ENCODE results near the gene CERS4. TPM values are rescaled to one million over a fixed set of nuclear protein-coding genes. Genes with fewer than 3 reads are reported as not detected.
"Not testable (repeated sequence)": the region's sequence is repeated elsewhere in the genome, so short reads cannot be mapped to it uniquely, and the experiment has no call there.

Gene CERS4
- total and polyA plus RNA-seq, 2 experiments from 2014 or later: 68.5 to 109 TPM

DNA sequence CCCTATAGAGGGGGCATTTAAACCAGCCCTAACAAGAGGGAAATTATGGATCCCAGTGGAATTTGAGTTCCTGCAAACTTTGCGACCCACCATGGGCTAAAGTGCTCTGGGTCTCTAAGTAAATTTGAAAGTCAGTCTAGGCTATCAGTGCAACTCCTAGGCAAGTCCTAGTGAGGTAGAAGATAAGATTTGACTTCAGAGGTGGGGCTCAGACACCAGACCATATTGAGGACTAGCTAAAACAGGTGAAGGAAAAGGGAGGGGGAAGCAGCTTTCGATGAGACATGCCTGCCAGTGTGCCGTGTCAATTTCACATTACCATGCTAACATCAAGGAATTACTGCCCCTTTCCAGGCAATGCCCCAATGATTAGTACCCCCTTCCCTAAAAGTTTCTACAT lies 60.6 kb downstream of the CERS4 start (continued):
- TF ChIP-seq ZNF462 (CRISPR knock-in tag; IDR thresholded peaks at IDR 0.05): no peak
- no peak for TF ChIP-seq JUNB (IDR thresholded peaks at IDR 0.05; ENCODE audit: unreplicated experiment)
- no peak for TF ChIP-seq EZH2phosphoT487 (IDR thresholded peaks at IDR 0.05; ENCODE audit: unreplicated experiment)
- no peak for TF ChIP-seq ZNF114 (CRISPR knock-in tag; IDR thresholded peaks at IDR 0.05)
- no peak for TF ChIP-seq ETS1 (IDR thresholded peaks at IDR 0.05)
- TF ChIP-seq REST (IDR thresholded peaks at IDR 0.05; ENCODE audit: unreplicated experiment): no peak
- no peak for TF ChIP-seq POLR2AphosphoS5 (IDR thresholded peaks at IDR 0.05; ENCODE audit: low read depth)

- not testable (repeated sequence) for H3K9me2 ChIP-seq (ENCODE audit: insufficient read depth); H3K36me3 ChIP-seq (ENCODE audit: insufficient read depth); H3K4me2 ChIP-seq; H3K4me3 Mint-ChIP-seq; H3K36me3 Mint-ChIP-seq (ENCODE audit: low read depth); H3K27me3 ChIP-seq (ENCODE audit: insufficient read depth); H3K27ac ChIP-seq (ENCODE audit: low read depth); H3K9me3 Mint-ChIP-seq; H3F3A ChIP-seq (replicated peaks; ENCODE audit: low read depth); H2AFZ ChIP-seq; DNase-seq (ENCODE audit: low spot score); H3K79me2 ChIP-seq (replicated peaks; ENCODE audit: insufficient read depth); H3K27me3 Mint-ChIP-seq (ENCODE audit: insufficient read depth, low read depth, poor library complexity); H3K4me3 ChIP-seq; H3K4me1 Mint-ChIP-seq; H3K27ac Mint-ChIP-seq; H3K4me1 ChIP-seq (ENCODE audit: insufficient read depth); H4K20me1 ChIP-seq (replicated peaks; ENCODE audit: insufficient read depth)
- ATAC-seq: peak; percentile 90
Observed at GRCh38 chr19:8276508-8276907, 67.3 kb downstream of the CERS4 start.

DNA sequence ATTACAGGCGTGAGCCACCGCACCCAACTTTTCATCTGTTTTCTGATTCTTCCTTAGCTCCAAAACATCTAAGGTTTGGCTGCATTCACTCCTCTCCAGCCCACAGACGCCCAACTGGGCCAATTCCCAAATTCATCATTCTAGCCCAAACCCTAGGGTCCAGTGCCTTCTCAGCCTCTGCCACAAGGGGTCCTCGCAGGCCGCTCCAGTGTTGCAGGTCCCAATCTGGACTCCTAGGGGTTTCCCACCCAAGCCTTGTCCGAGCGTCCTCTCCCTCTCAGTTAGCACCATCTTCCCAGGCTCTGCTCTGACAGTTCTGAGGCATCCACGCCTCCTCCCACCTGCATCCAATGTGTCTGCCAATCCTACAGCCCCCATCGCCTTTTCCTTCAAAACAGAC lies 82.2 kb downstream of the CERS4 start:
- not testable (repeated sequence) for H3K27me3 ChIP-seq (ENCODE audit: insufficient read depth); H3K9me2 ChIP-seq (ENCODE audit: insufficient read depth); H3K79me2 ChIP-seq (replicated peaks; ENCODE audit: insufficient read depth); H3K4me1 ChIP-seq (ENCODE audit: insufficient read depth); H3K27ac Mint-ChIP-seq; H3K4me2 ChIP-seq; H3K4me3 ChIP-seq; H4K20me1 ChIP-seq (replicated peaks; ENCODE audit: insufficient read depth); DNase-seq (ENCODE audit: low spot score); H3K4me1 Mint-ChIP-seq; H3K36me3 Mint-ChIP-seq (ENCODE audit: low read depth); H3K9me3 Mint-ChIP-seq; H3K27me3 Mint-ChIP-seq (ENCODE audit: insufficient read depth, low read depth, poor library complexity); H3K36me3 ChIP-seq (ENCODE audit: insufficient read depth); H3K4me3 Mint-ChIP-seq; H2AFZ ChIP-seq; H3F3A ChIP-seq (replicated peaks; ENCODE audit: low read depth); H3K27ac ChIP-seq (ENCODE audit: low read depth)
- peak; percentile 91 for ATAC-seq
